Hematopoietic multipotent progenitor cell treated with erythropoietin and hydrocortisone succinate and interleukin-3 and kit ligand, for 15 days (in vitro differentiated cells): ENCODE data around the gene DNTTIP2.
"Not testable (repeated sequence)": the region's sequence is repeated elsewhere in the genome, so short reads cannot be mapped to it uniquely, and the experiment has no call there.

Experiments
- DNase-seq: peaks from one replicate; pipeline ENCODE4 v3.0.0-alpha.2; 2015; ENCODE audit warnings: low spot score

Gene DNTTIP2

GRCh38 chr1:93876244-93876643 lies 2.8 kb downstream of the DNTTIP2 start:
- DNase-seq = no peak

GRCh38 chr1:93874025-93874651 lies 4.9 kb downstream of the DNTTIP2 start:
- DNase-seq = peak; percentile 70

GRCh38 chr1:93871366-93871765 lies 7.6 kb downstream of the DNTTIP2 start:
- no peak for DNase-seq

- no peak for DNase-seq
Measured at GRCh38 chr1:93869653-93870052, 9.4 kb downstream of the DNTTIP2 start.

- not testable (repeated sequence) for DNase-seq
Measured at GRCh38 chr1:93868492-93868891, 10.5 kb downstream of the DNTTIP2 start.

GRCh38 chr1:93865253-93865652 lies 13.8 kb downstream of the DNTTIP2 start:
- DNase-seq = no peak

- DNase-seq = no peak
Measured at GRCh38 chr1:93864175-93864574, 14.8 kb downstream of the DNTTIP2 start.

- not testable (repeated sequence) for DNase-seq
Measured at GRCh38 chr1:93857653-93858052, 21.4 kb downstream of the DNTTIP2 start.

DNA sequence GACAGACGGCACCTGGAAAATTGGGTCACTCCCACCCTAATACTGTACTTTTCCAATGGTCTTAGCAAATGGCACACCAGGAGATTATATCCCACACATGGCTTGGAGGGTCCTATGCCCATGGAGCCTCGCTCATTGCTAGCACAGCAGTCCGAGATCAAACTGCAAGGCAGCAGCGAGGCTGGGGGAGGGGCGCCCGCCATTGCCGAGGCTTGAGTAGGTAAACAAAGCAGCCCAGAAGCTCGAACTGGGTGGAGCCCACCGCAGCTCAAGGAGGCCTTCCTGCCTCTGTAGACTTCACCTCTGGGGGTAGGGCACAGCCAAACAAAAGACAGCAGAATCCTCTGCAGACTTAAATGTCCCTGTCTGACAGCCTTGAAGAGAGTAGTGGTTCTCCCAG lies 23.0 kb downstream of the DNTTIP2 start:
- DNase-seq = not testable (repeated sequence)

DNA sequence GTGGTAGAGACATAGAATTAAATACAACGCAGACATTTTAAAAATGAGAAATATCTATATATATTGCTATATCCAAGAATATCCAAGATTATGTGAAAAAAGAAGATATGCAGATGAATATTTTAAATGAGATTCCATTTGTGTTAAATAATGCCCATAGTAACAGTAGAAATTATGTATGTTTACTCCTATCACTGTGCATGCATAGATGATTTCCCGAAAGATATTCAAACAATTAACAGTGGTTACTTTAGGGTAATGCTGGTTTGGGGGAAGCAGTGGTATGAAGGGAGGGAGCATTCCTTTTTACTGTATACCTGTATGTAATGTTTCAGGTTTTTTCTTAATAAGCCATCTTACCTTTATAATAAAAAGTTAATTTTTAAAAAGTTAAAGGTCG lies 25.1 kb downstream of the DNTTIP2 start:
- DNase-seq = no peak

DNA sequence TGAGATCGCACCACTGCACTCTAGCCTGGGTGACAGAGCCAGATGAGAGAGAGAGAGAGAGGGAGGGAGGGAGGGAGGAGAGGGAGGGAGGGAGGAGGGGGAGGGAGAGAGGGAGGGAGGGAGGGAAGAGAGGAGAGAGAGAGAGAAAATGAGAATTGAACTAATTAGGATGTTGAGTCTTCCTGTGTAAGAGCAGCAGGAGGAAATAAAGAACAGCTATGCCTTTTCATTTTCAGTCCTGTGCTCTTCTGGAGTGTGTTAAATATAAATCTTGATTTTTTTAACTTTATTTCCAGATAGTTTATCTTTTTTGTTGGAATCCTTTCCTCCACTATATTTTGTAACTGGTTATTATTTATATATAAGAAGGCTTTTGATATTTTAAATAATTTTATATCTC lies 27.1 kb downstream of the DNTTIP2 start:
- DNase-seq = no peak

- peak; percentile 58 for DNase-seq
Measured at GRCh38 chr1:93851327-93851712, 27.7 kb downstream of the DNTTIP2 start.

DNA sequence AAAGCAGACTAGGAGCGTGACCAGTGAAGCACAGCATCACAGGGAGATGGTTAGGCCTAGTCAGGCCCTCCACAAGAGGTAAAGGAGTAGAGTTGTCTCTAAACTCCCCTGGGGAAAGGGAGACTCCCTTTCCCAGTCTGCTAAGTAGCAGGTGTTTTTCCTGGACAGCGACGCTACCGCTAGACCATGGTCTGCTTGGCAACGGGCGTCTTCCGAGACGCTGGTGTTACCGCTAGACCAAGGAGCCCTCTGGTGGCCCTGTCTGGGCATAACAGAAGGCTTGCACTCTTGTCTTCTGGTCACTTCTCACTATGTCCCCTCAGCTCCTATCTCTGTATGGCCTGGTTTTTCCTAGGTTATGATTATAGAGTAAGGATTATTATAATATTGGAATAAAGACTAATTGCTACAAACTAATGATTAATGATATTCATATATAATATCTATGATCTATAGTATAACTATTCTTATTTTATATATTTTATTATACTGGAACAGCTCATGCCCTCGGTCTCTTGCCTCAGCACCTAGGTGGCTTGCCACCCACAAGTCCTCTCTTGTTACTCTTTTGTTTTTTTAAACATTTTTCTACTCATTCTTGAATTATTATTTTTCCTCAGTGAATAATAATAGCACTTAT lies 28.2 kb downstream of the DNTTIP2 start:
- peak; percentile 47 for DNase-seq

DNA sequence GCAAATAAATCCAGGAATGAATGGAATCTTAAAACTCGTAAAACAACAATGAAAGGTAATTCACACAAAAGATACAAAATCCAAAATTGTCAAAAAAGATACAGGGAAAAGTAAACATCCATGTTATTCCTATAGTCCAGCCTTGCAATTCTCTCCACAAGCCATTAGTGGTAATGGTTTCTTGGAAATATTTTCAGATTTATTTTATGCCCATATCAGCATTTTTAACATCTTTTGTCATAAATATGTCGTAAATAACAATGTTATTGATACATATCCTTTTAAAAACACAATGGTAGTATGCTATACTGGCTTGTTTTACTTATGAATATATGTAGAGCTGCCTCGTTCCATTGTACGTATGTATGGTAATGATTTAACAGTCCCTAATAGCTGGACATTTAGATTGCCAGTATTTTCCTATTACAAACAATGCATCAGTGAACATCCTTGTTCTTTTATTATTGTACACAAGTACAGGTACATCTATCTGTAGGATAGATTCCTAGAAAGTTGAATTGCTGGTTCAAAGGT lies 30.6 kb downstream of the DNTTIP2 start:
- no peak for DNase-seq

- DNase-seq = peak; percentile 62
Measured at GRCh38 chr1:93847811-93848288, 31.2 kb downstream of the DNTTIP2 start.

GRCh38 chr1:93846992-93847810 lies 31.8 kb downstream of the DNTTIP2 start:
- peak; percentile 90 for DNase-seq

GRCh38 chr1:93846206-93846991 lies 32.6 kb downstream of the DNTTIP2 start:
- peak; percentile 73 for DNase-seq

- peak; percentile 11 for DNase-seq
Measured at GRCh38 chr1:93845538-93846205, 33.3 kb downstream of the DNTTIP2 start.

DNA sequence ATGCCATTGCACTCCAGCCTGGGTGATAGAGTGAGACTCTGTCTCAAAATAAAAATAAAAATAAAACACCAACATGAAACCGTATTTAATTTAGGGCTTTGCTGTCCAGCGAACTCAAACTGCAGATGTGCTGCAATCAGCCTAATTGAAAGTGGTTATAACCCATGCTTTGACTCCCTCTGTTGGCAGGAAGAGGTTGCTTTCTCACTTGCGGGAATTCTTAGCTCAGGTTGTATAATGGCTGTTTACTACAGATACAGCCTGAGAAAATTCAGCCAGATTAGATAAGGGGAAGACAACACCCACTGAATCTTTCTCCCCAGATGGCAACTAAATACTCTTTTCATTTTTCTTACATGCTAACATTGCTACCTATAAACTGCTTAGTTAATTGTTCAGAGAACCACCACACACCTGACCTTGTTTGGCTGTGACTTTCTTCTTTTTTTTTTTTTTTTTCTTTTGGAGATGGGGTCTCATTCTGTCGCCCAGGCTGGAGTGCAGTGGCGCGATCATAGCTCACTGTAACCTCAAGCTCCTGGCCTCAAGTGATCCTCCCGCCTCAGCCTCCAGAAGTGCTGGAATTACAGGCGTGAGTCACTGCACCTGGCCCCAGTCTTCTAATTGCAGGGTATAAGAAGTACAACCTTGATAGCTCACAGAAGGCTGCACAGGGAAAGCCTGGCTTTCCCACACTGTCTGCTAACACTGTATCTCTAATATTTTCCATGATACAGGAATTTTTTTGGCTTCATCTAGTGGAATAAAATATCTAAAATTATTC lies 34.6 kb downstream of the DNTTIP2 start:
- DNase-seq = peak; percentile 76

GRCh38 chr1:93842750-93843500 lies 36.1 kb downstream of the DNTTIP2 start:
- DNase-seq = no peak
